T-helper 2 cell treated with Interferon-gamma antibody and Interleukin-4, amounts not matched to agents 100 ng/mL and 5 ng/mL, for 36 hours (primary cell): ENCODE measurements around the gene TAT. TPM values are rescaled to one million over a fixed set of nuclear protein-coding genes. Genes with fewer than 3 reads are reported as not detected.

Experiments used
- intact Hi-C: fragments of 100-400 bp; cut with micrococcal nuclease; formaldehyde crosslinking; loops from one replicate; pipeline ENCODE4 v1.15.1; 2023
- total RNA-seq: library from RNA; stranded (reverse); gene quantifications from 2 replicates; pipeline ENCODE4 v1.2.3, GENCODE V29; 2022

The TAT gene
- total RNA-seq, 1 donor from 2014 or later: not detected

- intact Hi-C loops: no loop called here
Observed at GRCh38 chr16:71552698-71553503, 24.0 kb downstream of the TAT start.

- intact Hi-C loops: no loop called here
Observed at GRCh38 chr16:71547168-71547567, 29.7 kb downstream of the TAT start.

- intact Hi-C loops: loop anchor here (2.0 kb wide), 1 partner anchor 68 kb away; no protein-coding TSS in a partner anchor
Observed at GRCh38 chr16:71542377-71542776, 34.5 kb downstream of the TAT start.

GRCh38 chr16:71537643-71538042 is 39.2 kb downstream of the TAT start:
- intact Hi-C loops: loop anchor here (5.0 kb wide), 1 partner anchor 125 kb away; no protein-coding TSS in a partner anchor

- intact Hi-C loops: loop anchor here (5.0 kb wide), 1 partner anchor 125 kb away; no protein-coding TSS in a partner anchor
Observed at GRCh38 chr16:71536752-71537499, 40.0 kb downstream of the TAT start.

- intact Hi-C loops: no loop called here
Observed at GRCh38 chr16:71532366-71532765, 44.5 kb downstream of the TAT start.

- intact Hi-C loops: no loop called here
Observed at GRCh38 chr16:71528863-71529262, 48.0 kb downstream of the TAT start.

GRCh38 chr16:71528257-71528656 is 48.6 kb downstream of the TAT start:
- intact Hi-C loops: no loop called here

- intact Hi-C loops: no loop called here
Observed at GRCh38 chr16:71526111-71526631, 50.7 kb downstream of the TAT start, which contains the start of gene CHST4. Gene CHST4, plus strand, starts transcription at chr16:71526426. Its CDS starts 10,252 bp downstream, at chr16:71536678.

GRCh38 chr16:71524566-71525553 is 52.0 kb downstream of the TAT start:
- intact Hi-C loops: no loop called here

GRCh38 chr16:71520550-71520949 is 56.3 kb downstream of the TAT start:
- intact Hi-C loops: no loop called here

Other genes with a start within 250 kb of the TAT start
- not detected in 2 replicates for gene CALB2, start 218.4 kb downstream of the TAT start, total RNA-seq
- not detected in 2 replicates for gene TLE7, start 135.0 kb downstream of the TAT start, total RNA-seq
- gene ZNF23, start 114.8 kb downstream of the TAT start, total RNA-seq: 4.9 and 5.6 TPM in 2 replicates
- gene ZNF19, start 87.8 kb downstream of the TAT start, total RNA-seq: 1.8 and 2.8 TPM in 2 replicates
- not detected in 2 replicates for gene CHST4, start 50.7 kb downstream of the TAT start, total RNA-seq
- gene MARVELD3, start 49.1 kb upstream of the TAT start, total RNA-seq: not detected in 2 replicates
- gene PHLPP2, start 147.6 kb upstream of the TAT start, total RNA-seq: 6.6 and 7.2 TPM in 2 replicates
- 93.2 and 104 TPM in 2 replicates for gene AP1G1, start 231.7 kb upstream of the TAT start, total RNA-seq